Central memory CD8-positive, alpha-beta T cell (primary cell): Measurements from ENCODE around the gene SECTM1.
"Not testable (repeated sequence)": the region's sequence is repeated elsewhere in the genome, so short reads cannot be mapped to it uniquely, and the experiment has no call there.

Experiments used
- ATAC-seq: fragments of 150-1000 bp; cut with Tn5 transposase; replicated peaks from 2 replicates; pipeline ENCODE4 v1.10.0; 2022; ENCODE audit warnings: mild to moderate bottlenecking, moderate FRiP score, moderate number of reproducible peaks; ENCODE audit not compliant: poor library complexity, severe bottlenecking; ENCODE audit errors: extremely low read depth
- DNase-seq, 2 donors: peaks; one replicate each; pipeline ENCODE4 v3.0.0; 2021; ENCODE audit warnings: low spot score in 2 of 2
- H3K27ac Mint-ChIP-seq: one replicate; pipeline ENCODE4 v1.8.0; 2022; ENCODE audit warnings: low read depth, mild to moderate bottlenecking, moderate library complexity, mixed read lengths
- H3K27me3 Mint-ChIP-seq: one replicate; pipeline ENCODE4 v1.8.0; 2022; ENCODE audit warnings: mixed read lengths
- H3K36me3 Mint-ChIP-seq: one replicate; pipeline ENCODE4 v1.8.0; 2022; ENCODE audit warnings: mild to moderate bottlenecking, moderate library complexity, mixed read lengths; ENCODE audit not compliant: insufficient read depth
- H3K4me1 Mint-ChIP-seq: one replicate; pipeline ENCODE4 v1.8.0; 2022; ENCODE audit warnings: mixed read lengths
- H3K4me3 Mint-ChIP-seq: one replicate; pipeline ENCODE4 v1.8.0; 2022; ENCODE audit warnings: mild to moderate bottlenecking, moderate library complexity, mixed read lengths
- H3K9me3 Mint-ChIP-seq: one replicate; pipeline ENCODE4 v1.8.0; 2022; ENCODE audit warnings: mixed read lengths

The SECTM1 gene

DNA sequence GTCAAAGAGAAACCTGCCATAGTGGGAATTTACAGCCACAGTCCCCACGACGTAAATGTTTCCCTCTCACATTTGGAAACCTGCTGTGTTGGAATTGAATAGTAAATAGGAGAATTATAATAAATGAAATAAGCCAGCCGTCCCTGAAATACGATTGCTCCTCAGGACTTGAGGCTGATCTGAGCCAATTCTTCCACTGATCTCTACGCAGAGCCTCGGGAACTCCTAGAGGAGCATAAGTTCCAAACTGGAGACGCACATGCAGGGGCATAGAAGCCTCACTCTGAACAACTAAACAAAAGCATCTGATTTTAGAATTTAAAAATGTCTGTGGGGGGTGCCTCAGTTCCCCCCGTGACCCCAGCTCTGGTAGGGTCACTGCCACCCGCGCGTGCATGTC lies 15.3 kb upstream of the SECTM1 start:
- Mint-ChIP-seq H3K4me1 (no peaks in the 10 kb centered on the region), H3K4me3 (no peak overlapping the region), H3K36me3 (peaks cover 4% of the 10 kb centered on the region), H3K27ac (no peak overlapping the region), H3K27me3 (peaks cover 26% of the 10 kb centered on the region), H3K9me3 (no peaks in the 10 kb centered on the region)
- no peak for ATAC-seq
- DNase-seq = no peak

GRCh38 chr17:82348434-82348833 lies 14.9 kb upstream of the SECTM1 start:
- Mint-ChIP-seq H3K27me3 (peaks cover 26% of the 10 kb centered on the region), H3K36me3 (peaks cover 4% of the 10 kb centered on the region), H3K9me3 (no peaks in the 10 kb centered on the region), H3K4me1 (no peaks in the 10 kb centered on the region), H3K4me3 (no peak overlapping the region), H3K27ac (no peak overlapping the region)
- ATAC-seq = no peak
- DNase-seq = no peak

GRCh38 chr17:82347994-82348393 lies 14.4 kb upstream of the SECTM1 start:
- not testable (repeated sequence) for DNase-seq, H3K36me3 Mint-ChIP-seq, H3K27ac Mint-ChIP-seq, ATAC-seq, H3K4me3 Mint-ChIP-seq, H3K4me1 Mint-ChIP-seq, H3K9me3 Mint-ChIP-seq
- peaks cover 26% of the 10 kb centered on the region for H3K27me3 Mint-ChIP-seq

DNA sequence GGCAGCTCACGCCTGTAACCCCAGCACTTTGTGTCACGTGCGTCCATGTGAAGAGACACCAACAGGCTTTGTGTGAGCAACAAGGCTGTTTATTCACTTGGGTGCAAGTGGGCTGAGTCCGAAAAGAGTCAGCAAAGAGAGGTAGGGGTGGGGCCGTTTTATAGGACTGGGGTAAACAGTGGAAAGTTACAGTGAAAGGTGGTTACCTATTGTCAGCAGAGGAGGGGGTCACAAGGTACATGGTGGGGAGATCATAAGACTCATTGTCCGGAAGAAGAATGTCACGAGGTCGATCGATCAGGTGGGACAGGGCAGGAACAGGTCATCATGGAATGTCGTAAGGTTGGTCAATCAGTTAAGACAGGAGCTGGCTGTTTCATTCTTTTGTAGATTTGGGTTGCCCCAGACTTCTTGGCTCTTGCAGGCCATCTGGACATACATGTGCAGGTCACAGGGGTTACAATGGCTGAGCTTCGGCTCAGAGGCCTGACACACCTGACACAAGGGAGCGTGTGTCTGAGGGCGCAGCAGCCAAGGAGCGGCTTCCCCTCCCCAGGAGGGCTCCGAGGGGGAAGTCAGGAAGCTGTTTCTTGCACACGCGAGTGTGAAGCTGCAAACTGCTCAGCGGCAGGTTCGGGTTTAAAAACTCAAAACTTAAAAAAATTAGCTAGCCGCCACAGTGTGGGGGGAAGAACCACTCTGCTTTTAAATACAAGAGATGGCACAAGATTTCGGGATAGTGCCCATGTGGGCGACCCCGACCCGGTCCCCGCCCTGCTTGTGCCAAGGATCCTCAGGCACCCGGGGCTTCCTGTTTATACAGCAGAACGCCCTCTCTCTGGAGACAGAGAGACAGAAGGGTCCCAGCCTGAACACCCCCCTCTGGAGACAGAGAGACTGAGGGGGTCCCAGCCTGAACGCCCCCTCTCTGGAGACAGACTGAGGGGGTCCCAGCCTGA lies 13.1 kb upstream of the SECTM1 start:
- Mint-ChIP-seq H3K9me3 (no peaks in the 10 kb centered on the region), H3K27me3 (peaks cover 26% of the 10 kb centered on the region), H3K4me3 (no peak overlapping the region), H3K36me3 (no peaks in the 10 kb centered on the region), H3K27ac (no peak overlapping the region), H3K4me1 (no peaks in the 10 kb centered on the region)
- ATAC-seq = no peak
- no peak for DNase-seq

DNA sequence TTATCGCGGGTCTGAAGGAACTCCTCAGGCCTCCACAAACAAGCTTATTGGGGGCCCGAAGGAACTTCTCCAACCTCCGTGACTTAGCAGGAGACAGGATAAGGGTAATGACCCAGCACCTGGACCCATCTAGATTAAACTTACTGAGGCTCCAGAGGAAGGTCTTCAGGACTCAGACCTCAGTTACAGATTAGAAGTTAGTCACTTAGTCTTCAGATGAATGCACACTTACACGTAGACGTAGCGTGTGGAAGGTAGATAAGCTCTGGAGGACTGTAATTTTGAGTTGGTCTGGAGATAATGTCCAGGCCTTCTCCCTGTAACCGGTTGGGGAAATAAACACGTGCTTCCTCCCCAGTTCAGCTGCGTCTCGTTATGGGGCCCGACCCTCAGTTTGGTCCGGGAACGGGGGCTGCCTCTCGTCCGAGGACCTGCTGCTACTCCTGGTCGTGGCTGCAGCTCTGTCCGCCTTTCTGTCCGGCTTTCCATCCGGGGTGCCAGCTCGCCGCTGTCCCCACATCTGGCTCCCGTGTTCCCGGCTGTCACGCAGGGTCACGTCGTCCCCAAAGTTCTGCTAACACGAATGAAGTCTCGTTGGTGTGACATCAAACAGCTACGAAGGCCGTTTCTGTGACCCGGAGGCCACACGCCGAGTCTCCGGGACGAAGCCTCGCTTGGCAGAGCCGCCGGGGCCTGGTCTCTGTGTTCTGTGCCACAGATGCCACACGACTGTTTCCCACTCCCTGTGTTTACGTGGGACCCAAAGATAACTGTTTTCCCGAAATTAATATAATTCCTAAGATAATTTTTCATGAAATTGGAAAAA lies 11.8 kb upstream of the SECTM1 start:
- DNase-seq (no peak), ATAC-seq (no peak)
- H3K9me3 Mint-ChIP-seq = no peaks in the 10 kb centered on the region
- H3K4me1 Mint-ChIP-seq = no peaks in the 10 kb centered on the region
- H3K36me3 Mint-ChIP-seq = no peaks in the 10 kb centered on the region
- no peak overlapping the region for H3K4me3 Mint-ChIP-seq
- peaks cover 26% of the 10 kb centered on the region for H3K27me3 Mint-ChIP-seq
- H3K27ac Mint-ChIP-seq = no peak overlapping the region

GRCh38 chr17:82344175-82344907 lies 10.8 kb upstream of the SECTM1 start:
- no peak overlapping the region for H3K4me3 Mint-ChIP-seq

GRCh38 chr17:82343560-82343959 lies 10.0 kb upstream of the SECTM1 start:
- Mint-ChIP-seq H3K4me3 (no peak overlapping the region), H3K36me3 (no peaks in the 10 kb centered on the region), H3K27me3 (peaks cover 15% of the 10 kb centered on the region), H3K9me3 (no peaks in the 10 kb centered on the region), H3K4me1 (no peaks in the 10 kb centered on the region), H3K27ac (no peak overlapping the region)
- ATAC-seq = no peak
- no peak for DNase-seq

More at GRCh38 chr17:82344175-82344907, 10.8 kb upstream of the SECTM1 start:
- H3K27me3 Mint-ChIP-seq = peaks cover 23% of the 10 kb centered on the region
- no peaks in the 10 kb centered on the region for H3K4me1 Mint-ChIP-seq
- DNase-seq (no peak), ATAC-seq (no peak)
- no peak overlapping the region for H3K27ac Mint-ChIP-seq
- H3K9me3 Mint-ChIP-seq = no peaks in the 10 kb centered on the region
- H3K36me3 Mint-ChIP-seq = no peaks in the 10 kb centered on the region

GRCh38 chr17:82342361-82343079 lies 9.0 kb upstream of the SECTM1 start:
- no peaks in the 10 kb centered on the region for H3K4me1 Mint-ChIP-seq
- ATAC-seq = no peak
- peaks cover 10% of the 10 kb centered on the region for H3K27me3 Mint-ChIP-seq
- no peak overlapping the region for H3K4me3 Mint-ChIP-seq
- H3K36me3 Mint-ChIP-seq = no peaks in the 10 kb centered on the region
- no peak for DNase-seq
- no peaks in the 10 kb centered on the region for H3K9me3 Mint-ChIP-seq
- no peak overlapping the region for H3K27ac Mint-ChIP-seq

- ATAC-seq (no peak), DNase-seq (no peak)
- no peak overlapping the region for H3K4me3 Mint-ChIP-seq
- H3K4me1 Mint-ChIP-seq = peaks cover 6% of the 10 kb centered on the region
- peaks cover 5% of the 10 kb centered on the region for H3K27me3 Mint-ChIP-seq
- no peaks in the 10 kb centered on the region for H3K36me3 Mint-ChIP-seq
- H3K9me3 Mint-ChIP-seq = no peaks in the 10 kb centered on the region
- H3K27ac Mint-ChIP-seq = no peak overlapping the region
Measured at GRCh38 chr17:82339634-82340580, 6.3 kb upstream of the SECTM1 start.

- ATAC-seq (no peak), DNase-seq (no peak)
- no peaks in the 10 kb centered on the region for H3K36me3 Mint-ChIP-seq
- H3K9me3 Mint-ChIP-seq = no peaks in the 10 kb centered on the region
- H3K4me1 Mint-ChIP-seq = peaks cover 10% of the 10 kb centered on the region
- H3K27me3 Mint-ChIP-seq = peaks cover 9% of the 10 kb centered on the region
- H3K27ac Mint-ChIP-seq = no peak overlapping the region
- H3K4me3 Mint-ChIP-seq = no peak overlapping the region
Measured at GRCh38 chr17:82338858-82339633, 5.5 kb upstream of the SECTM1 start.
